Common myeloid progenitor, CD34-positive (primary cell): ENCODE results near the gene NMNAT2.

Source experiments
- CTCF ChIA-PET: fragments of 350-600 bp; sonication (Branson Sonifier 250); formaldehyde crosslinking; loops from one replicate; lab custom pipeline; 2021; ENCODE audit warnings: antibody characterized with exemption; lab: Charles Lee
- POLR2A ChIA-PET: fragments of 350-600 bp; sonication (Branson Sonifier 250); formaldehyde crosslinking; loops from one replicate; lab custom pipeline; 2021; ENCODE audit warnings: antibody characterized with exemption; lab: Charles Lee
- DNase-seq, 3 donors: peaks; one replicate each; pipeline versions ENCODE4 v3.0.0 to v3.0.0-alpha.2; 2013
- H3K27ac ChIP-seq, 2 experiments: 1 replicate in 1 of 2; 2 replicates in 1 of 2; pipeline ENCODE4 v1.7.0; 2013; ENCODE audit warnings: inconsistent platforms in 2 of 2, low read length in 2 of 2, mild to moderate bottlenecking in 2 of 2, low read depth in 1 of 2, moderate library complexity in 1 of 2; ENCODE audit not compliant: severe bottlenecking in 2 of 2, insufficient read depth in 1 of 2, poor library complexity in 1 of 2
- H3K27me3 ChIP-seq, 5 experiments: replicated peaks in 2 of 5; 1 replicate in 3 of 5; 2 replicates in 2 of 5; pipeline versions ENCODE4 v1.6.1 to v1.7.0; 2013; ENCODE audit warnings: low read length in 4 of 5, mild to moderate bottlenecking in 2 of 5, moderate library complexity in 2 of 5, inconsistent platforms in 1 of 5; ENCODE audit not compliant: insufficient read depth in 5 of 5, control insufficient read depth in 4 of 5
- H3K36me3 ChIP-seq, 4 experiments: 1 replicate in 2 of 4; 2 replicates in 2 of 4; pipeline versions ENCODE4 v1.6.1 to v1.7.0; 2013; ENCODE audit warnings: low read length in 3 of 4, control low read depth in 1 of 4, mild to moderate bottlenecking in 1 of 4; ENCODE audit not compliant: control insufficient read depth in 4 of 4, insufficient read depth in 4 of 4
- H3K4me1 ChIP-seq, 4 experiments: 1 replicate in 3 of 4; 2 replicates in 1 of 4; pipeline versions ENCODE4 v1.6.1 to v1.7.1; 2013; ENCODE audit warnings: low read length in 3 of 4, mild to moderate bottlenecking in 3 of 4, control low read depth in 1 of 4, inconsistent platforms in 1 of 4, moderate library complexity in 1 of 4; ENCODE audit not compliant: control insufficient read depth in 4 of 4, insufficient read depth in 4 of 4; ENCODE audit errors: control extremely low read depth in 1 of 4
- H3K4me3 ChIP-seq, 7 experiments: 1 replicate in 4 of 7; 2 replicates in 3 of 7; pipeline versions ENCODE4 v1.5.1 to v1.7.0; 2013; ENCODE audit warnings: mild to moderate bottlenecking in 7 of 7, low read length in 6 of 7, moderate library complexity in 6 of 7, inconsistent platforms in 2 of 7, low read depth in 2 of 7, control low read depth in 1 of 7; ENCODE audit not compliant: insufficient read depth in 4 of 7, control insufficient read depth in 1 of 7; ENCODE audit errors: extremely low read depth in 1 of 7
- H3K9me3 ChIP-seq, 5 experiments: 1 replicate in 4 of 5; 2 replicates in 1 of 5; pipeline versions ENCODE4 v1.6.1 to v1.7.1; 2013; ENCODE audit warnings: low read length in 4 of 5, mild to moderate bottlenecking in 2 of 5, inconsistent platforms in 1 of 5, low read depth in 1 of 5, moderate library complexity in 1 of 5; ENCODE audit not compliant: control insufficient read depth in 4 of 5, insufficient read depth in 2 of 5; ENCODE audit errors: control extremely low read depth in 1 of 5
- WGBS: methylation state at CpG from one replicate; pipeline ENCODE4 v1.1.5; 2013; ENCODE audit not compliant: insufficient coverage; 5-methylcytosine and 5-hydroxymethylcytosine counted together

The NMNAT2 gene

DNA sequence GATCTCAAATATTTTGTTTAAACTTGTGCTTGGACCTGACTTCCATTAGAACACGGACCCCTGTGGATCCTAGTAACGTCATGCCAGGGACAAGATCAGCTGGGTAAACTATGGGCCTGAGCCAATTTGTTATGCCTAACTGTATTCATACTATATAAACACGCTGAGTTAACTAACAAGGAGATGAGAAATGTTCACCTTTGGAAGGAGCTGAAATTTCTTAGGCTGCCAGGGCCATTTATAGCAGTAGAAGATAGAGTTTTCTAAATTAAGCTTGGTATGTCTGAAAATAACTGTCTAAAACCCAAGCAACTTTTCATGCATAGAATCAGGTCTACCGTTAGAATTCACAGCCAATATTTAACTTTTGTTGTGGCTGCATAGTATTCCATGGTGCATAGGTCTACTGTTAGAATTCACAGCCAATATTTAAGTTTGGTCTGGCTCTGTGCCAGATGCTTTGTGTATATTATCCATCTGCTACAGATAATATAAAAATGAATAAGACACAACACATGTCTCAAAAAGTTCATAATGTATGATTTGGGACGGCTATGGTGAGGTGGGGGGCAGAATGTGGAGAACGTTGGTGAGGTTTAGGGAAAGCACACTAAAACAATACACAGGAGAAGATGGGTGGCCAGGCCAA is 61.5 kb downstream of the NMNAT2 start:
- no peak overlapping the region for H3K4me3 ChIP-seq
- WGBS, result 88% methylated on average over 3 of the region's 6 CpGs
- CTCF ChIA-PET, result no interaction called here
- no peaks in the 10 kb centered on the region for H3K9me3 ChIP-seq
- H3K4me1 ChIP-seq, result no peaks in the 10 kb centered on the region
- POLR2A ChIA-PET, result no interaction called here
- H3K36me3 ChIP-seq, result no peaks in the 10 kb centered on the region
- DNase-seq, result no peak
- no peak overlapping the region for H3K27ac ChIP-seq
- H3K27me3 ChIP-seq, result peaks cover 0 to 6% (median 0%) of the 10 kb centered on the region in 5 experiments

DNA sequence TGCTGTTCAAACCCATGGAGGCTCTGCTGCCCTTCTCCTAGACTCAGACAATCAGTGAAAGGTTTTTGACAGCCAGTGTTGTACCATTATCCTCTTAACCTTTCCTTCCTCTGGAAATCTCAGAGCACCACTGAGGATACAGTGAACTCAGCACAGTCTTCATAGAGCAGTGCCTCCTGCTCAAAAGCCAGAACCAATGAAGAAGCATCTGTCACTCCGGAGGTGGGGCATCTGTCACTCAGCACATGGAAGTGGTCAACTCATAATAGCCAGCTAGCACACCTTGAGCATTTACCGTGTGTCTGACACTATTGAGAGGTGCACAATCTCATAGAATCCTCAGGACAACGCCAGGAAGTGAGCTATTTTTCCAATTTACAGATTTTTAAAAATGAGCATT is 62.4 kb downstream of the NMNAT2 start:
- Histone ChIP-seq H3K4me1 (no peaks in the 10 kb centered on the region), H3K27me3 (peaks cover 0 to 6% (median 0%) of the 10 kb centered on the region in 5 experiments), H3K9me3 (no peaks in the 10 kb centered on the region), H3K36me3 (no peaks in the 10 kb centered on the region), H3K4me3 (no peak overlapping the region), H3K27ac (no peak overlapping the region)
- ChIA-PET CTCF (no interaction called here), POLR2A (interaction anchor here (0.6 kb wide), 1 partner anchor 49 kb away, joined by 3 read pairs; no protein-coding TSS in a partner anchor)
- WGBS, result 89% methylated on average over 1 of the region's 3 CpGs
- no peak for DNase-seq

DNA sequence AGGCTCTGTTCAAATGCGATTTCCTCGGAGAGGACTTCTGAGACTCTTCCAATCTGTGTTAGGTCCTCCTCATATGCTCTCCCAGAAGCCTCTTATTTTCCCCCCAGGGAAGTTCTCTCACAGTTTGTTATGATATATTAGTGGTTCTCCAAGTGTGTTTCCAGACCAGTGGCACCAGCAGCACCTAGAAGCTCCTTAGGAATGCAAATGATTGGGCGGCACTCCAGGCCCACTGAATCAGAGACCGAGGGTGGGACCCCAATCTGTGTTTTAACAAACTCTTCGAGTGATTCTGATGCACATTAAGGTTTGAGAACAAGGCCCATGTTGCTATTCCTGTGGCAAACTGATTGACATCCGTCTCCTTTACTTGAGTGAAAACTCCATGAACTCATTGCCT is 63.0 kb downstream of the NMNAT2 start:
- Histone ChIP-seq H3K9me3 (no peaks in the 10 kb centered on the region), H3K27ac (no peak overlapping the region), H3K27me3 (peaks cover 0 to 5% (median 0%) of the 10 kb centered on the region in 5 experiments), H3K4me1 (no peaks in the 10 kb centered on the region), H3K36me3 (no peaks in the 10 kb centered on the region), H3K4me3 (no peak overlapping the region)
- ChIA-PET POLR2A (no interaction called here), CTCF (no interaction called here)
- DNase-seq, result no peak
- WGBS, result 89% methylated on average over 6 of the region's 6 CpGs

DNA sequence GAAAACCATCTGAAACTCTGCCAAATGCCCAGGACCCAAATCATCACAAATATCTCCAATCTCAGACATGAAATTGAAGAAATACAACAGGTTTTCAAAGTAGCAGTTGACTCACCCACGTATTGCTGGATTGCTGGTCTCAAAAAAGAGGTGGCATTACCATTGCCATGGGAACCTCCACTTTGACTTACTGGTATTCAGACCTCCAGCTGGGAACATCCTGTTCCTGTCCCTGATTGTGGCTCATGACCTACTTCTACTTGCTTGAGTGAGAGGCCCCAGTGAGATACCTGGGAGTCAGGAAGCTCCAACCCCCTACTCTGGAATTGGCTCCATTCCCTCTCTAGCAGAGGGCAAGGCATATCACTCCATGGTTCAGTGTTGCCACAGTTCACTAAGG is 64.6 kb downstream of the NMNAT2 start:
- H3K27me3 ChIP-seq, result peaks cover 0 to 11% (median 3%) of the 10 kb centered on the region in 5 experiments
- no peak overlapping the region for H3K4me3 ChIP-seq
- ChIA-PET CTCF (no interaction called here), POLR2A (no interaction called here)
- H3K4me1 ChIP-seq, result no peaks in the 10 kb centered on the region
- H3K27ac ChIP-seq, result no peak overlapping the region
- DNase-seq, result no peak
- no peaks in the 10 kb centered on the region for H3K36me3 ChIP-seq
- H3K9me3 ChIP-seq, result no peaks in the 10 kb centered on the region
- WGBS, result 91% methylated on average over 1 of the region's 1 CpG

DNA sequence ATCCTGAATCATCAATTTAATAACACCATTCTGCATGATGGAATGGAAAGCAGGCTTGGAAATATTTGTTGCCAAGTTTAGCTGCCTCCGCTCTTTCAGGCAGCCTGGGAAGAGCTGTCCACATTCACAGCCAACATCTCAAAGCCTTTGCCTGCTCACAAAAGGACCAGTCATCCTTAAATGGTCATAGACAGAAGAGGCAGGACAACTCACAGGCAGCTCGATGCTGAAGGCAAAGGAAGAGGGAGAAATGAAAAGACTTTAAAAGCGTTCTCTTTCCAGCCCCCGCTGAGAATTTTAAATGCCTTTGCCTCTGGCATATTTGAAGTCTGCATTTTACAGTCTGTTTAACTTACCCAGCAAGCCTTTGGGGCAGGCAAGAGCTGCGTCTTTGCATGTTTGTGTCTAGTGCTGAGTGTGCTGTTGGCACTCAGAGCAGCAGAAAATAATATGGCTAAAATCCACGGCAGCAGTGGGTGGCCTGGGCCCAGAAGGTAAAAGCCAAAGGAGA is 68.9 kb downstream of the NMNAT2 start:
- ChIA-PET POLR2A (no interaction called here), CTCF (no interaction called here)
- DNase-seq, result no peak
- no peak overlapping the region for H3K27ac ChIP-seq
- H3K9me3 ChIP-seq, result no peaks in the 10 kb centered on the region
- 74% methylated on average over 4 of the region's 6 CpGs for whole genome bisulfite sequencing
- peaks cover 0 to 10% (median 3%) of the 10 kb centered on the region in 5 experiments for H3K27me3 ChIP-seq
- no peak overlapping the region for H3K4me3 ChIP-seq
- no peaks in the 10 kb centered on the region for H3K4me1 ChIP-seq
- no peaks in the 10 kb centered on the region for H3K36me3 ChIP-seq

DNA sequence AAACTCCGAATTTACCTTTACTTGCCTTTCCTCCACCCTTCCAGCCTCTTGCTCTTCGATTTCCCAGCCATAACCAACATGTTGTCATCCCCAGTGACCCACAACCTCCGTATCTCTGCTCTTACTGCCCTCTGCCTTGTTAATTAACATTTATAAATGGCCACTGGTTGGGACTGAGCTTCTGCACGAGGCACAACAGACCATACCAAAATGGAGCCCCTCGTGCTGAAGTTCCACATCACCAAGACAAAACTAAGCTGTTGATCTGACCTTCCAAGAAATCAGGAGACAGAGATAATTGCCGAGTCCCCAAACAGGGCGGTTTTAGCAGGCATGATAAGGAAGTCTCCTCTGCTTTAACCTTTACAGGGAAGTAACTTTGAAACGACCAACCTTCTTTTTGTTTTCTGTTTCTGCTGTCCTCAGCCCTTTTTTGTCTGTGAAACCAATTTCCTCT is 71.9 kb downstream of the NMNAT2 start:
- POLR2A ChIA-PET, result no interaction called here
- Histone ChIP-seq H3K27ac (no peak overlapping the region), H3K27me3 (peaks cover 0 to 10% (median 0%) of the 10 kb centered on the region in 5 experiments), H3K4me1 (no peaks in the 10 kb centered on the region), H3K36me3 (no peaks in the 10 kb centered on the region), H3K4me3 (no peak overlapping the region), H3K9me3 (no peaks in the 10 kb centered on the region)
- DNase-seq, result peak in 2 of 3 donors; percentile 1 to 10
- CTCF ChIA-PET, result no interaction called here
- 71% methylated on average over 8 of the region's 8 CpGs for WGBS

DNA sequence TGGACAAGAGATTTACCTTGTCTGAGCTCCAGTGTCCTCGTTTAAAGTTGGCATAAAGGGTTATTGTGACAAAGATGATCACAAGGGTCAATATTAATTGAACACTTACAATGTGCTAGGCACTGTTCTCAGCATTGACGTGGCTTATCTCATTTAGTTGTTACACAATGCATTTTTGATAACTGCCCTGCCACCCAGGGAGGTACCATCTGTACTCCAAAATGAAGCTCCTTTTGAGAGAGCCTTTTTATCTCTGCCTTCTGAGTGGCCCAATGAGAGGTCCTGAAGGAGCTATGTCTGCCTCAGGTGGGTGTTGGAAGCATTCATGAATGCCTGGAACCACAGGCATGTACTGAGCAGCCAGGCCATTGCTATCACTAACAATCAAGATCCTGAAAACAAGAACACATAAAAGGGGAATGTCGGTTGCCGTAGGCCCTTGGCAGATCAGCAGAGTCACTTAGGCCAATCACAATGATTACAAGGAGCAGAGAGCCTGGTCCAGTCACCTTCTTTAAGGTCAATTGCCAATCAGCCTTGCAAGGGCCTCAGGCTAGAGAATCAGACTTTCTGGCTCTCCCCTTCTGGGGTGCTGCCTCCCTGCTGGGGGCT is 78.5 kb downstream of the NMNAT2 start:
- no peak for DNase-seq
- CTCF ChIA-PET, result no interaction called here
- WGBS, result 98% methylated on average over 3 of the region's 4 CpGs
- Histone ChIP-seq H3K27ac (no peak overlapping the region), H3K36me3 (no peaks in the 10 kb centered on the region), H3K9me3 (no peaks in the 10 kb centered on the region), H3K4me1 (no peaks in the 10 kb centered on the region), H3K4me3 (no peak overlapping the region), H3K27me3 (peaks cover 0 to 4% (median 0%) of the 10 kb centered on the region in 5 experiments)
- POLR2A ChIA-PET, result no interaction called here
